OCI-LY7 (cell line): Measurements from ENCODE around the gene PHF21B. TPM values are rescaled to one million over a fixed set of nuclear protein-coding genes. Genes with fewer than 3 reads are reported as not detected.

Experiments used
- BruUV-seq: library from RNA; stranded (reverse); fragments of 400-500 nt; replicated peaks from 2 replicates; lab custom pipeline; 2021; lab: Mats Ljungman, UMichigan
- CTCF ChIA-PET: fragments of 300-600 bp; sonication (Branson Sonifier 250); formaldehyde crosslinking; loops from one replicate; lab custom pipeline; 2022; ENCODE audit warnings: antibody characterized with exemption; ENCODE audit not compliant: unreplicated experiment; lab: Charles Lee
- POLR2A ChIA-PET: fragments of 300-600 bp; sonication (Branson Sonifier 250); formaldehyde crosslinking; loops from one replicate; lab custom pipeline; 2022; ENCODE audit warnings: antibody characterized with exemption; lab: Charles Lee
- DNase-seq: peaks from one replicate; pipeline ENCODE4 v3.0.0-alpha.2; 2015; ENCODE audit warnings: low spot score
- H2AFZ ChIP-seq: fragments of 200-600 bp; sonication (generic), shearing (Covaris generic); 2 replicates; pipeline ENCODE4 v1.6.1; 2014; ENCODE audit warnings: mild to moderate bottlenecking, antibody characterized with exemption, low read length, moderate library complexity
- H3K27ac ChIP-seq: fragments of 200-600 bp; sonication (generic); 2 replicates; pipeline ENCODE4 v1.5.1; 2014; ENCODE audit warnings: mixed run types, low read depth, mild to moderate bottlenecking, moderate library complexity, low read length, inconsistent platforms; ENCODE audit not compliant: poor library complexity, severe bottlenecking
- H3K36me3 ChIP-seq: fragments of 200-600 bp; sonication (generic); 2 replicates; pipeline ENCODE4 v1.6.1; 2014; ENCODE audit warnings: mild to moderate bottlenecking, antibody characterized with exemption, low read length, moderate library complexity, mixed read lengths; ENCODE audit not compliant: insufficient read depth
- H3K4me1 ChIP-seq: fragments of 200-600 bp; sonication (generic); 2 replicates; pipeline ENCODE4 v1.5.1; 2014; ENCODE audit warnings: mild to moderate bottlenecking, low read length; ENCODE audit not compliant: insufficient read depth, poor library complexity, severe bottlenecking
- H3K4me2 ChIP-seq: fragments of 200-600 bp; sonication (generic); 2 replicates; pipeline ENCODE4 v1.6.1; 2014; ENCODE audit warnings: mild to moderate bottlenecking, low read length
- H3K4me3 ChIP-seq: fragments of 200-600 bp; sonication (generic); 2 replicates; pipeline ENCODE4 v1.5.1; 2014; ENCODE audit warnings: mild to moderate bottlenecking, low read depth, low read length; ENCODE audit not compliant: poor library complexity, severe bottlenecking
- H3K79me2 ChIP-seq: fragments of 200-600 bp; sonication (generic); 2 replicates; pipeline ENCODE4 v1.6.1; 2016; ENCODE audit warnings: low read depth, mild to moderate bottlenecking, low read length, moderate library complexity, mixed read lengths; ENCODE audit not compliant: insufficient read depth
- H3K9me2 ChIP-seq: fragments of 200-600 bp; sonication (generic); 2 replicates; pipeline ENCODE4 v1.6.1; 2016; ENCODE audit warnings: mild to moderate bottlenecking, low read length, mixed read lengths; ENCODE audit not compliant: insufficient read depth
- H3K9me3 ChIP-seq: fragments of 200-600 bp; sonication (generic); 2 replicates; pipeline ENCODE4 v1.6.1; 2014; ENCODE audit warnings: mild to moderate bottlenecking, mixed run types, low read length, mixed read lengths
- H4K20me1 ChIP-seq: fragments of 200-600 bp; sonication (generic); 2 replicates; pipeline ENCODE4 v1.6.1; 2014; ENCODE audit warnings: mild to moderate bottlenecking, antibody characterized with exemption, low read length, moderate library complexity, mixed read lengths; ENCODE audit not compliant: insufficient read depth
- CTCF ChIP-seq: fragments of 200-600 bp; sonication (generic); conservative IDR thresholded peaks from 2 replicates; pipeline ENCODE4 v1.5.1; 2014; ENCODE audit warnings: mild to moderate bottlenecking, antibody characterized with exemption, low read length, moderate library complexity, mixed read lengths
- EZH2phosphoT487 ChIP-seq: fragments of 200-600 bp; sonication (generic); IDR thresholded peaks from 2 replicates; pipeline ENCODE4 v1.6.1; 2018; ENCODE audit warnings: low read depth, borderline replicate concordance, mild to moderate bottlenecking, mixed run types, antibody characterized with exemption, low read length, moderate library complexity, mixed read lengths
- intact Hi-C: fragments of 100-400 bp; cut with micrococcal nuclease; formaldehyde crosslinking; loops from one replicate; pipeline ENCODE4 v1.10.0; 2022; ENCODE audit not compliant: unreplicated experiment
- total RNA-seq, 2 experiments: library from RNA; depleted of rRNA in 1 of 2; stranded (reverse); fragments of >200 nt in 1 of 2; shearing (Covaris generic) in 1 of 2; gene quantifications; 2 replicates each; pipeline ENCODE4 v1.2.3, GENCODE V29; 2014 to 2022

Gene PHF21B
- total RNA-seq, 2 experiments from 2014 or later, result 9.4 to 12.4 TPM

GRCh38 chr22:44982445-44982844 lies 27.4 kb downstream of the PHF21B start:
- ChIA-PET POLR2A (no interaction called here), CTCF (no interaction called here)
- intact Hi-C loops, result no loop called here
- no peaks in the 10 kb centered on the region; the same call in 1 of the 2 replicates for H4K20me1 ChIP-seq
- no peak for TF ChIP-seq EZH2phosphoT487
- no peak for TF ChIP-seq CTCF
- H2AFZ ChIP-seq, result no peak overlapping the region
- no peaks in the 10 kb centered on the region for H3K9me3 ChIP-seq
- H3K79me2 ChIP-seq, result no peaks in the 10 kb centered on the region
- peaks cover 8% of the 10 kb centered on the region for H3K4me1 ChIP-seq
- no peak overlapping the region for H3K4me2 ChIP-seq
- H3K27ac ChIP-seq, result no peak overlapping the region
- no peak for DNase-seq
- BruUV-seq, result no TSS peak
- no peak overlapping the region for H3K4me3 ChIP-seq
- H3K36me3 ChIP-seq, result no peaks in the 10 kb centered on the region; the same call in 1 of the 2 replicates
- H3K9me2 ChIP-seq, result no peaks in the 10 kb centered on the region

GRCh38 chr22:44981857-44982256 lies 27.9 kb downstream of the PHF21B start:
- TF ChIP-seq CTCF (no peak), EZH2phosphoT487 (no peak)

GRCh38 chr22:44979154-44979553 lies 30.7 kb downstream of the PHF21B start:
- H3K4me1 ChIP-seq, result peaks cover 8% of the 10 kb centered on the region
- peaks cover 6% of the 10 kb centered on the region; the same call in 1 of the 2 replicates for H4K20me1 ChIP-seq
- no peaks in the 10 kb centered on the region for H3K79me2 ChIP-seq
- no peak for TF ChIP-seq EZH2phosphoT487
- TF ChIP-seq CTCF, result no peak
- no peak overlapping the region for H3K4me2 ChIP-seq
- H2AFZ ChIP-seq, result no peak overlapping the region
- H3K27ac ChIP-seq, result no peak overlapping the region
- no peak for DNase-seq
- intact Hi-C loops, result no loop called here
- no peak overlapping the region for H3K4me3 ChIP-seq
- H3K9me3 ChIP-seq, result no peaks in the 10 kb centered on the region
- no peaks in the 10 kb centered on the region for H3K36me3 ChIP-seq
- CTCF ChIA-PET, result no interaction called here
- H3K9me2 ChIP-seq, result no peaks in the 10 kb centered on the region
- no TSS peak for BruUV-seq
- POLR2A ChIA-PET, result no interaction called here

More at GRCh38 chr22:44981857-44982256, 27.9 kb downstream of the PHF21B start:
- no peak overlapping the region for H2AFZ ChIP-seq
- H3K27ac ChIP-seq, result no peak overlapping the region
- no peaks in the 10 kb centered on the region; the same call in 1 of the 2 replicates for H4K20me1 ChIP-seq
- intact Hi-C loops, result no loop called here
- CTCF ChIA-PET, result no interaction called here
- no peaks in the 10 kb centered on the region; the same call in 1 of the 2 replicates for H3K36me3 ChIP-seq
- H3K9me2 ChIP-seq, result no peaks in the 10 kb centered on the region
- H3K4me1 ChIP-seq, result peaks cover 8% of the 10 kb centered on the region
- no peak for DNase-seq
- POLR2A ChIA-PET, result no interaction called here
- H3K4me3 ChIP-seq, result no peak overlapping the region
- no peaks in the 10 kb centered on the region for H3K9me3 ChIP-seq
- BruUV-seq, result no TSS peak
- H3K79me2 ChIP-seq, result no peaks in the 10 kb centered on the region
- no peak overlapping the region for H3K4me2 ChIP-seq
